ENCODE measurements around the gene ZNF445. TPM values are rescaled to one million over a fixed set of nuclear protein-coding genes. Genes with fewer than 3 reads are reported as not detected.

Gene ZNF445
- 10 to 100 TPM; 18.4 to 21.6 TPM for total RNA-seq

DNA sequence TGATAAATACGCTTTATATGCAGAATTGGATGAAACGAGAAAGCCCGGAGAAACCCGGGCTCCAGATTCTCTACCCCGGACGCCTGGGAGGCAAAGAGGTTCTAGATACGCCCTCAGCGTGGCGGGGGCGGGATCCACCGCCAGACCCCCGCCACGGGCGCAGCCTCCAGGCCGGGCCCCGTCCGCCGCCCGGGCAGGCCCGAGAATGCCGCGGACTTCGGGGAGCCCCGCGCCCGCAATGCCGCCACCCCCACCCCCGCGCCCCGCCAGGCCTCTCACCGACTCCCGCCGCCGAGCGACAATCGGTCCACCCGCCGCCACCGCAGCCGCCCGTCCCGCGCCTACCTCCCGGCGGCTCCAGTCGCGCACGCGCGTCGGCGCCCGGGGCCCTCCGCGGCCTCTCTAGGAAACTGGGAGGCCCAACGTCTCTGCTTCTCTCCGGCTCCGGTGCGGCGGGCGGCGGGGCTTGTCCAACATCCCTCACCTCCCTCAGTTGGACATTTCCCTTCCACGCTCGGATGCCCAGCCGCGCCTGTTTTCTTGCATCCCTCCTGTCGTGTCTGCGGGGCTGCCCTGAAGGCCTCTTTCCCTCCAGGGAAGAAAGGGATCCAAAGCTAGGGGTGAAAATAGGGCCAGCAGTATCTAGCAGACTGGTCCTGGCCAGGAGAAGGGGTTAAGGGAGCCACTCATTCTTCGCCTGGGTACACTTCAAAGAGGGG lies at the start of gene ZNF445:
ZNF445 (minus strand) TSS at position 359 of the 719 bp plus-strand sequence. CDS start 22,121 bp downstream, outside the sequence.
- ATAC-seq (replicated peaks in 1 of 2) = peak; percentile 96 to 99
- DNase-seq = peak; percentile 84 to 87
- no peaks in the 10 kb centered on the region for H3K27me3 Mint-ChIP-seq (ENCODE audit: low read depth)
- no peaks in the 10 kb centered on the region for H3K9me3 Mint-ChIP-seq
- H3K36me3 Mint-ChIP-seq (ENCODE audit: insufficient read depth in 2 of 2) = peaks cover 0 to 1% of the 10 kb centered on the region in 2 donors
- H3K27ac Mint-ChIP-seq = peak within 1 kb of the TSS; percentile 90
- H3K4me3 Mint-ChIP-seq = peak within 1 kb of the TSS; percentile 91 to 94
- peaks cover 34% of the 10 kb centered on the region for H3K4me1 Mint-ChIP-seq (ENCODE audit: low read depth)

- Mint-ChIP-seq H3K36me3 (ENCODE audit: insufficient read depth in 2 of 2) (no peaks in the 10 kb centered on the region), H3K27me3 (ENCODE audit: low read depth) (peaks cover 33% of the 10 kb centered on the region), H3K4me1 (ENCODE audit: low read depth) (no peaks in the 10 kb centered on the region), H3K27ac (no peak overlapping the region), H3K9me3 (no peaks in the 10 kb centered on the region), H3K4me3 (no peak overlapping the region)
- ATAC-seq (replicated peaks in 1 of 2) (no peak), DNase-seq (no peak)
Observed at GRCh38 chr3:44525060-44525459, 47.6 kb upstream of the ZNF445 start.

DNA sequence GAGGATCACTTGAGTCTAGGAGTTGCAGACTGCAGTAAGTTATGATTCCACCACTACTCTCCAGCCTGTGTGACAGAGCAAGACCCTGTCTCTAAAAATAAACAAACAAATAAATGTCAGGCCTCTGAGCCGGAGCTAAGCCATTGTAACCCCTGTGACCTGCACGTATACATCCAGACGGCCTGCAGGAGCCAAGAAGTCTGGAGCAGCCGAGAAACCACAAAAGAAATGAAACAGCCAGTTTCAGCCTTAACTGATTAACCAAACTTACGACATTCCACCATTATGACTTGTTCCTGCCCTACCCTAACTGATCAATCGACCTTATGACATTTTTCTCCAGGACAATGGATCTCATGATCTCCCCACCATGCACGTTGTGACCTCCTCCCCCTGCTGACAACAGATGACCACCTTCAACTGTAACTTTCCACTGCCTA lies 45.0 kb upstream of the ZNF445 start:
- Mint-ChIP-seq H3K4me3 (no peak overlapping the region), H3K36me3 (ENCODE audit: insufficient read depth in 2 of 2) (no peaks in the 10 kb centered on the region), H3K9me3 (no peaks in the 10 kb centered on the region), H3K27ac (no peak overlapping the region), H3K4me1 (ENCODE audit: low read depth) (peaks cover 7% of the 10 kb centered on the region), H3K27me3 (ENCODE audit: low read depth) (peaks cover 35% of the 10 kb centered on the region)
- ATAC-seq (replicated peaks in 1 of 2) (no peak), DNase-seq (no peak)

DNA sequence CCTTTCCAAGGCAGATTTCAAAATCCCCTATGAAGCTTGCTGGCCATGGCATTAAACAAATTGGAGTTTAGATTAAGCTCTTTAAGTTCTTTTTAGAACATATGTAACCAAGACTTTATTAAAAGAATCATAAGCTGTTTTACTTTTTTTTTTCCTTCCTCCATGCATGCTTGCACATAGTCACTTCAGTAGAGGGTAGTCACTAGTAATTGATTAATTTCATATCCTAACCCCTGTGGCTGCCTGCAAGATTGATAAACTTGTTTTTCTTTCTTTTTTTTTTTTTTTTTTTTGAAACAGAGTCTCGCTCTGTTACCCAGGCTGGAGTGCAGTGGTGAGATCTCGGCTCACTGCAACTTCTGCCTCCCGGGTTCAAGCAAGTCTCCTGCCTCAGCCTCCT lies 44.3 kb upstream of the ZNF445 start:
- Mint-ChIP-seq H3K4me1 (ENCODE audit: low read depth) (peaks cover 7% of the 10 kb centered on the region), H3K27me3 (ENCODE audit: low read depth) (peaks cover 35% of the 10 kb centered on the region), H3K36me3 (ENCODE audit: insufficient read depth in 2 of 2) (no peaks in the 10 kb centered on the region), H3K4me3 (no peak overlapping the region), H3K9me3 (no peaks in the 10 kb centered on the region), H3K27ac (no peak overlapping the region)
- DNase-seq (no peak), ATAC-seq (replicated peaks in 1 of 2) (no peak)

- DNase-seq (no peak), ATAC-seq (replicated peaks in 1 of 2) (no peak)
- Mint-ChIP-seq H3K9me3 (no peaks in the 10 kb centered on the region), H3K27ac (no peak overlapping the region), H3K4me1 (ENCODE audit: low read depth) (peaks cover 7% of the 10 kb centered on the region), H3K4me3 (no peak overlapping the region), H3K27me3 (ENCODE audit: low read depth) (peaks cover 33% of the 10 kb centered on the region), H3K36me3 (ENCODE audit: insufficient read depth in 2 of 2) (no peaks in the 10 kb centered on the region)
Observed at GRCh38 chr3:44518782-44519156, 41.3 kb upstream of the ZNF445 start.

DNA sequence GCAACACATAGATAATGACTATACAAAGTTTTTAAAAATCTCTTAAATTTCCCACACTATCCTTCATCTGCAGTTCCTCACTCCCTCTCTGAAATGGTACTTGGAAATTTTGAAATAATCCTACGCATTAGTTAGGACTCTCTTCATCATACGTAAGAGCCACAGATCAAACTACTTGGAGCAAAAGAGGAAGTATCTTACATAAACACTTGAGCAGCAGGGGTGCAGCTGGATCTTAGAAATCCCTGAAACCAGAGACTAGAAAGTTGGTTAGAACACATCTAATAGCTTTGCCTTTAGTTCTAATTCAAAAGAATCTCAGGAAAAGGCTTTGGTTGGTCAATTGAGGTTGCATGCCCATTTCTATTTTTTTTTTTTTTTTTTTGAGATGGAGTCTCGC lies 38.8 kb upstream of the ZNF445 start:
- H3K4me3 Mint-ChIP-seq = no peak overlapping the region
- no peaks in the 10 kb centered on the region for H3K36me3 Mint-ChIP-seq (ENCODE audit: insufficient read depth in 2 of 2)
- peaks cover 17% of the 10 kb centered on the region for H3K27me3 Mint-ChIP-seq (ENCODE audit: low read depth)
- peaks cover 14% of the 10 kb centered on the region for H3K4me1 Mint-ChIP-seq (ENCODE audit: low read depth)
- no peaks in the 10 kb centered on the region for H3K9me3 Mint-ChIP-seq
- DNase-seq (no peak), ATAC-seq (replicated peaks in 1 of 2) (no peak)
- H3K27ac Mint-ChIP-seq = no peak overlapping the region

GRCh38 chr3:44513513-44513912 lies 36.0 kb upstream of the ZNF445 start:
- ATAC-seq (replicated peaks in 1 of 2) = no peak
- no peaks in the 10 kb centered on the region for H3K36me3 Mint-ChIP-seq (ENCODE audit: insufficient read depth in 2 of 2)
- no peak overlapping the region for H3K27ac Mint-ChIP-seq
- no peaks in the 10 kb centered on the region for H3K9me3 Mint-ChIP-seq
- peaks cover 4% of the 10 kb centered on the region for H3K27me3 Mint-ChIP-seq (ENCODE audit: low read depth)
- DNase-seq = no peak
- H3K4me1 Mint-ChIP-seq (ENCODE audit: low read depth) = peaks cover 27% of the 10 kb centered on the region
- no peak overlapping the region for H3K4me3 Mint-ChIP-seq

- peak overlapping the region; percentile 92 to 98 for H3K4me3 Mint-ChIP-seq
- ATAC-seq (replicated peaks in 1 of 2) (no peak), DNase-seq (no peak)
Observed at GRCh38 chr3:44511238-44511566, 33.7 kb upstream of the ZNF445 start.

DNA sequence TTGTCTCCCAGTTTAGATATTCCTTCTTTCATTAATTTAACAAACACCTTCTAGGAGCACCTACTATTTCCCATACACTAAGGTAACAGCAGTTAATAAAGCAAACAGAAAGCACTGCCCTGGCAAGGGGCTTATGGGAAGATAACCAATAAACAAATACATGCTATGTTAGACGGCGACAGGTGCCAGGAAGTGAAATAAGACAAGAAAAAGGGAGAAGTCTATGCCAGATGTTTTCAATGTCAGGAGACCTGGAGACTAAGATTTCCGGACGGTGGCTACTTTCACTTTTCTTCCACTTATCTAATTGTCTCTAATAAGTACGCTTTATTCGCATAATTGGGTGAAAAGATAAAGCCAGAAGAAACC lies 32.5 kb upstream of the ZNF445 start:
- peak in 1 of 2 donors; percentile 3 for DNase-seq
- Mint-ChIP-seq H3K36me3 (ENCODE audit: insufficient read depth in 2 of 2) (peaks cover 6 to 19% of the 10 kb centered on the region in 2 donors), H3K4me1 (ENCODE audit: low read depth) (peaks cover 36% of the 10 kb centered on the region), H3K4me3 (peak overlapping the region; percentile 92 to 98), H3K9me3 (peaks cover 2 to 7% of the 10 kb centered on the region in 2 donors), H3K27ac (peak overlapping the region; percentile 93), H3K27me3 (ENCODE audit: low read depth) (no peaks in the 10 kb centered on the region)
- ATAC-seq (replicated peaks in 1 of 2) = peak in 1 of 2 donors; percentile 10

More at GRCh38 chr3:44511238-44511566, 33.7 kb upstream of the ZNF445 start:
- Mint-ChIP-seq H3K4me1 (ENCODE audit: low read depth) (peaks cover 30% of the 10 kb centered on the region), H3K27me3 (ENCODE audit: low read depth) (no peaks in the 10 kb centered on the region), H3K27ac (peak overlapping the region; percentile 90), H3K9me3 (no peaks in the 10 kb centered on the region), H3K36me3 (ENCODE audit: insufficient read depth in 2 of 2) (peaks cover 0 to 7% of the 10 kb centered on the region in 2 donors)

DNA sequence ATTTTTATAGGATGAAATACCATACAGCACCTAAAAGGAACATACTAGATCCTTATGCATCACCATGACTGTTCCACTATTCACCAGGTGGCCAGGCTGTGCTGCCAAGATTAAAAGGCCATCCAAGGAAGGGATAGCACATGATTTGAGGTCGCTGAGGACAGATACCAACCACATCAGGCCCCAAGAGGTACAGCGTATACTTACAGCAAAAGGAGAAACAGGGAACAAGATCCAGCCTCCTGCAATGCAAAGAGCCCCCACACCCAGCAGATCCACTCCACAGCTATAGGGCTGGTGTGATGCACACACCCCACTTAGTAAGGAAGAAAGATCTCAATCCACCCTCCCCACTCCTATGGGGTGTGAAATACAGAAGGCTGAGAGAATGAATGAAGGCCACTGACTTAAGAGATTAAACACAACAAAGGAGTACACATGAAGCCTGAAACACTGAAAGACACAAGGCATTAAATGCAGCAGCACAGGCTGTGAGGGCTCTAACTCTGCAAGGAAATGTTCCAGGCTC lies 32.0 kb upstream of the ZNF445 start:
- peaks cover 36% of the 10 kb centered on the region for H3K4me1 Mint-ChIP-seq (ENCODE audit: low read depth)
- peaks cover 6 to 20% of the 10 kb centered on the region in 2 donors for H3K36me3 Mint-ChIP-seq (ENCODE audit: insufficient read depth in 2 of 2)
- ATAC-seq (replicated peaks in 1 of 2) (no peak), DNase-seq (no peak)
- peak overlapping the region; percentile 92 to 98 for H3K4me3 Mint-ChIP-seq
- peak overlapping the region; percentile 93 for H3K27ac Mint-ChIP-seq
- no peaks in the 10 kb centered on the region for H3K27me3 Mint-ChIP-seq (ENCODE audit: low read depth)
- peaks cover 2 to 7% of the 10 kb centered on the region in 2 donors for H3K9me3 Mint-ChIP-seq

GRCh38 chr3:44506961-44507360 lies 29.5 kb upstream of the ZNF445 start:
- H3K4me3 Mint-ChIP-seq = no peak overlapping the region
- H3K36me3 Mint-ChIP-seq (ENCODE audit: insufficient read depth in 2 of 2) = peaks cover 14 to 37% of the 10 kb centered on the region in 2 donors
- H3K27ac Mint-ChIP-seq = no peak overlapping the region

GRCh38 chr3:44506556-44506955 lies 29.1 kb upstream of the ZNF445 start:
- Mint-ChIP-seq H3K27ac (no peak overlapping the region), H3K9me3 (peaks cover 12 to 18% of the 10 kb centered on the region in 2 donors), H3K27me3 (ENCODE audit: low read depth) (no peaks in the 10 kb centered on the region), H3K4me1 (ENCODE audit: low read depth) (peaks cover 31% of the 10 kb centered on the region), H3K4me3 (no peak overlapping the region), H3K36me3 (ENCODE audit: insufficient read depth in 2 of 2) (peaks cover 18 to 40% of the 10 kb centered on the region in 2 donors)
- no peak for ATAC-seq (replicated peaks in 1 of 2)
- DNase-seq = no peak

More at GRCh38 chr3:44506961-44507360, 29.5 kb upstream of the ZNF445 start:
- Mint-ChIP-seq H3K9me3 (peaks cover 9 to 16% of the 10 kb centered on the region in 2 donors), H3K4me1 (ENCODE audit: low read depth) (peaks cover 35% of the 10 kb centered on the region), H3K27me3 (ENCODE audit: low read depth) (no peaks in the 10 kb centered on the region)
- no peak for ATAC-seq (replicated peaks in 1 of 2)
- DNase-seq = no peak

DNA sequence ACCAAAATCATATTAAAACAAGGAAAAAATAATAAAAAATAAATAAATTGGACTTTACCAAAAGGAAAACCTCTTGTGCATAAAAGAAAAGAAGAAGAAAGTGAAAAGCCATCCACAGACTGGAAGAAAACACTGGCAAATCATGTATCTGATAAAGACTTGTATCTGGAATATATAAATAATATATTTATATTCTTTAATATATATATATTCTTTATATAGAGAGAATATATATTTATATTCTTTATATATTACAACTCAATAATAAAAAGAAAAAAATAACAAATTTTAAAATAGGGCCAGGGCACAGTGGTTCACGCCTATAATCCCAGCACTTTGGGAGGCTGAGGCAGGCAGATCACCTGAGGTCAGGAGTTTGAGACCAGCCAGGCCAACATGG lies 27.1 kb upstream of the ZNF445 start:
- no peak overlapping the region for H3K27ac Mint-ChIP-seq
- H3K4me3 Mint-ChIP-seq = no peak overlapping the region
- H3K27me3 Mint-ChIP-seq (ENCODE audit: low read depth) = no peaks in the 10 kb centered on the region
- ATAC-seq (replicated peaks in 1 of 2) = no peak
- no peak for DNase-seq
- peaks cover 34 to 59% of the 10 kb centered on the region in 2 donors for H3K36me3 Mint-ChIP-seq (ENCODE audit: insufficient read depth in 2 of 2)
- H3K9me3 Mint-ChIP-seq = peaks cover 23 to 30% of the 10 kb centered on the region in 2 donors
- peaks cover 26% of the 10 kb centered on the region for H3K4me1 Mint-ChIP-seq (ENCODE audit: low read depth)

All from activated T-cell treated with anti-CD3 and anti-CD28 coated beads, Interleukin-2, amount 50 U/mL, for 72 hours (primary cell).